Mammary epithelial cell (primary cell): ENCODE results near the gene TRIM4.

Experiments
- CTCF ChIP-seq, 2 donors: IDR thresholded peaks in 1 of 2; conservative IDR thresholded peaks in 1 of 2; 2 replicates each; pipeline ENCODE4 v1.5.1; 2011 to 2012; ENCODE audit warnings: inconsistent platforms in 2 of 2, low read length in 2 of 2, mild to moderate bottlenecking in 2 of 2, control low read depth in 1 of 2, low read depth in 1 of 2; ENCODE audit not compliant: insufficient read depth in 1 of 2; ENCODE audit errors: extremely low read depth in 1 of 2
- EZH2 ChIP-seq: IDR thresholded peaks from 2 replicates; pipeline ENCODE4 v1.6.1; 2012; ENCODE audit warnings: low read length, inconsistent platforms, borderline replicate concordance

DNA sequence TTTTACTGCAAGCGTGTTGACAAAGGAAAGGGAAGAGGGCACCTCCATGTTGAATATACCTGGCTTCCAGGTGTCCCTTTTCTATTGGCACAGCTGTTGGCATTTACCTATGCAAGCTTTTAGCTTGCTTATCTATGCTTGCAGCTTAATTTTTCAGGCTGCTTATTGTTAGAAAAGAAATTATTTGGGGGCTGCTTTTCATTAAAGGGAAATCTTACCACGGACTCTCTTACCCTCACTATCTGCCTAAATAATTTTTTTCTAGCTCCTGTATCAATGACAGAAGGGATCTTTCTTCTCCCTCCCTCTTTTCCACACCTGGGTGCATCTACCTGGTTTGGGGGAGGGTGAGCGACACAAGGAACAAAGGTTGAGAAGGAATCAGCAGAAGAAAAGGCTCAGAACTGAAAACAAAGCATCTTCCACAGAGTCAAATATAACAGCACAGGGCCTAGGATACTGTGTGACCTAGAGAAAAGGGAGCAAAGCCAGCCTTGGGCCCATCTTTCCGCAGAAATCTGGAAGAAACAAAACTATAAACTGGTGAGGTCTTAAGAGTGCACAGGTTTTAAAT lies 25.3 kb upstream of the TRIM4 start:
- no peak for TF ChIP-seq EZH2
- TF ChIP-seq CTCF (conservative IDR thresholded peaks at IDR 0.05 in 1 of 2, IDR thresholded peaks at IDR 0.05 in 1 of 2; ENCODE audit: extremely low read depth in 1 of 2, insufficient read depth in 1 of 2, low read depth in 1 of 2, low read length in 2 of 2), result no peak
